ENCODE results near the gene FBXO17.

DNA sequence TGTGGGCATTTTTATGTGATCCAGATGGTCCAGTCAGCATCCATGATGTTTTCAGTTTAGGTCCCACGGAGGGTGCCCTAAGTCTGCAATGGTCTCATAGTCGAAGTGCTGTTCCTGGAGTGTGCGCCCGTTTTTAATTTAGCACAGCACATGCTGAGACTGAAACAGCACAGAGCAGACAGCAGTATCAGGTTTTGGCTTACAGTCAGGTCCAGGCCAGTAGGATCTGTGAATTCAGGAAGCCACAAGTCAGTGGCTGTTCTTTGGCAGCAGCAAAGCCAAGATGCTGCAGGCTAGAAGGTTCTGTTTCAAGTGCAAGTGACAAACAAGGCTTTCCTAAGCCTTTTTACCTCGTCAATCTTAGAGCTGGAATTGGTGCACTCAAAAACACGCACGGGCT lies 38.5 kb upstream of the FBXO17 start:
- TF ChIP-seq ZNF416 (CRISPR knock-in tag; IDR thresholded peaks at IDR 0.05) (no peak), ESRRA (CRISPR knock-in tag; IDR thresholded peaks at IDR 0.05; ENCODE audit: borderline replicate concordance) (no peak), AFF4 (CRISPR knock-in tag; IDR thresholded peaks at IDR 0.05; ENCODE audit: borderline replicate concordance) (no peak)

Measured in WTC11 (cell line).